AG04450 (cell line): ENCODE measurements around the gene STARD10. TPM values are rescaled to one million over a fixed set of nuclear protein-coding genes. Genes with fewer than 3 reads are reported as not detected.

Experiments used
- CTCF ChIA-PET: fragments of 300-600, 350-600 bp; formaldehyde crosslinking; extraction: SDS; loops from one replicate; lab custom pipeline; 2022; ENCODE audit warnings: antibody characterized with exemption, inconsistent platforms; lab: Charles Lee
- POLR2A ChIA-PET: fragments of 350-600 bp; formaldehyde crosslinking; extraction: SDS; loops from one replicate; lab custom pipeline; 2021; ENCODE audit warnings: antibody characterized with exemption, inconsistent platforms; lab: Yijun Ruan, JAX
- DNase-seq: peaks from one replicate; pipeline ENCODE4 v3.0.0-alpha.2; 2011; ENCODE audit warnings: low read depth, low spot score
- H3K27ac ChIP-seq: one replicate; pipeline ENCODE4 v1.5.1; 2012; ENCODE audit warnings: low read depth, low read length, control low read depth
- H3K27me3 ChIP-seq: one replicate; pipeline ENCODE4 v1.6.0; 2012; ENCODE audit warnings: low read length; ENCODE audit not compliant: control insufficient read depth, insufficient read depth
- H3K4me3 ChIP-seq: 2 replicates; pipeline ENCODE4 v1.5.1; 2011; ENCODE audit warnings: mild to moderate bottlenecking, low read depth, low read length, control low read depth
- H3K9me3 ChIP-seq: 2 replicates; pipeline ENCODE4 v1.5.1; 2012; ENCODE audit warnings: low read length; ENCODE audit not compliant: control insufficient read depth, insufficient read depth
- CTCF ChIP-seq: IDR thresholded peaks from 2 replicates; pipeline ENCODE4 v1.5.1; 2011; ENCODE audit warnings: low read depth, low read length, control low read depth, inconsistent platforms
- polyA plus RNA-seq: library from polyadenylated mRNA; depleted of rRNA; stranded (reverse); fragments of >200 nt; gene quantifications from 2 replicates; pipeline ENCODE4 v1.2.3, GENCODE V29; 2011

STARD10 gene
- polyA plus RNA-seq, 1 experiment, result 38.4 TPM

- no peak for DNase-seq
- ChIA-PET POLR2A (no interaction called here), CTCF (no interaction called here)
- no peak for TF ChIP-seq CTCF
- no peaks in the 10 kb centered on the region for H3K9me3 ChIP-seq
- H3K27me3 ChIP-seq, result no peaks in the 10 kb centered on the region
- H3K4me3 ChIP-seq, result no peak overlapping the region
- no peak overlapping the region for H3K27ac ChIP-seq
Measured at GRCh38 chr11:72743321-72744221, 50.3 kb downstream of the STARD10 start.

GRCh38 chr11:72742513-72743320, 51.1 kb downstream of the STARD10 start:
- no peak for TF ChIP-seq CTCF
- CTCF ChIA-PET, result no interaction called here
- Histone ChIP-seq H3K4me3 (no peak overlapping the region), H3K9me3 (no peaks in the 10 kb centered on the region), H3K27ac (no peak overlapping the region), H3K27me3 (no peaks in the 10 kb centered on the region)
- DNase-seq, result no peak
- POLR2A ChIA-PET, result no interaction called here

- CTCF ChIA-PET, result no interaction called here
- POLR2A ChIA-PET, result no interaction called here
- no peak for TF ChIP-seq CTCF
- Histone ChIP-seq H3K4me3 (no peak overlapping the region), H3K9me3 (no peaks in the 10 kb centered on the region), H3K27me3 (no peaks in the 10 kb centered on the region), H3K27ac (no peak overlapping the region)
- DNase-seq, result no peak
Measured at GRCh38 chr11:72741849-72742512, 51.9 kb downstream of the STARD10 start.

GRCh38 chr11:72741429-72741833, 52.4 kb downstream of the STARD10 start:
- no peak for TF ChIP-seq CTCF
- CTCF ChIA-PET, result interaction anchor here (0.9 kb wide), 1 partner anchor 17 kb away, joined by 5 read pairs; no protein-coding TSS in a partner anchor
- H3K27me3 ChIP-seq, result no peaks in the 10 kb centered on the region
- H3K27ac ChIP-seq, result no peak overlapping the region
- DNase-seq, result no peak
- H3K9me3 ChIP-seq, result no peaks in the 10 kb centered on the region
- H3K4me3 ChIP-seq, result no peak overlapping the region
- POLR2A ChIA-PET, result no interaction called here
